Measurements from ENCODE around the gene FBXW11.

GRCh38 chr5:171901764-171902163 lies 104.7 kb downstream of the FBXW11 start:
- TF ChIP-seq EZH2 (IDR thresholded peaks at IDR 0.05; ENCODE audit: borderline replicate concordance, insufficient read depth, low read length, poor library complexity, severe bottlenecking) (no peak), POLR2AphosphoS5 (IDR thresholded peaks at IDR 0.05) (no peak), REST (IDR thresholded peaks at IDR 0.05; ENCODE audit: borderline replicate concordance) (no peak), RAD21 (conservative IDR thresholded peaks at IDR 0.05) (no peak), TAF1 (IDR thresholded peaks at IDR 0.05; ENCODE audit: low read depth) (no peak), EP300 (conservative IDR thresholded peaks at IDR 0.05; ENCODE audit: poor library complexity, severe bottlenecking) (no peak)
- TF ChIP-seq, protein P1, sequence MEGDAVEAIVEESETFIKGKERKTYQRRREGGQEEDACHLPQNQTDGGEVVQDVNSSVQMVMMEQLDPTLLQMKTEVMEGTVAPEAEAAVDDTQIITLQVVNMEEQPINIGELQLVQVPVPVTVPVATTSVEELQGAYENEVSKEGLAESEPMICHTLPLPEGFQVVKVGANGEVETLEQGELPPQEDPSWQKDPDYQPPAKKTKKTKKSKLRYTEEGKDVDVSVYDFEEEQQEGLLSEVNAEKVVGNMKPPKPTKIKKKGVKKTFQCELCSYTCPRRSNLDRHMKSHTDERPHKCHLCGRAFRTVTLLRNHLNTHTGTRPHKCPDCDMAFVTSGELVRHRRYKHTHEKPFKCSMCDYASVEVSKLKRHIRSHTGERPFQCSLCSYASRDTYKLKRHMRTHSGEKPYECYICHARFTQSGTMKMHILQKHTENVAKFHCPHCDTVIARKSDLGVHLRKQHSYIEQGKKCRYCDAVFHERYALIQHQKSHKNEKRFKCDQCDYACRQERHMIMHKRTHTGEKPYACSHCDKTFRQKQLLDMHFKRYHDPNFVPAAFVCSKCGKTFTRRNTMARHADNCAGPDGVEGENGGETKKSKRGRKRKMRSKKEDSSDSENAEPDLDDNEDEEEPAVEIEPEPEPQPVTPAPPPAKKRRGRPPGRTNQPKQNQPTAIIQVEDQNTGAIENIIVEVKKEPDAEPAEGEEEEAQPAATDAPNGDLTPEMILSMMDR (IDR thresholded peaks at IDR 0.05; ENCODE audit: poor library complexity, severe bottlenecking) = no peak
